ENCODE data around the gene DIO3.

The DIO3 gene

DNA sequence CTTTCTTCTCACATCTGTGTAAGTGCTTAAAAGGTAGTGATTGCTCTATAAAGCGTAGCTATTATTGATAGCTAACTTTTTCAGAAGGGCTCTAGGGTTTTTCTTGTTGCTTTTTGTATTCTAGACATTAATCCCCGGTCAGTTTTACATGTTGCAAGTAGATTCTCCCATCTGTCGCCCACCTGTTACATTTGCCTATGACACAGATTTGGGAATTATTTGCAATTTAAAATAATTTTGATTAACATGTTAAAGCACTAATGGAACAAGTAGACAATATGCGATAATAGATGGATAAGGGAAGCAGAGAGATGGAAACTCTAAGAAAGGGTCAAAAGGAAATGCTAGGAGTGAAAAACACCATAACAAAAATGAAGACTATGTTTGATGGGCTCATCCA, 44.5 kb downstream of the DIO3 start:
- in situ Hi-C loops (cut with HindIII; ENCODE audit: low sequenced_read_pairs), result no loop called here

More for the DNA sequence above, 44.5 kb downstream of the DIO3 start:
- TF ChIP-seq, protein P1, sequence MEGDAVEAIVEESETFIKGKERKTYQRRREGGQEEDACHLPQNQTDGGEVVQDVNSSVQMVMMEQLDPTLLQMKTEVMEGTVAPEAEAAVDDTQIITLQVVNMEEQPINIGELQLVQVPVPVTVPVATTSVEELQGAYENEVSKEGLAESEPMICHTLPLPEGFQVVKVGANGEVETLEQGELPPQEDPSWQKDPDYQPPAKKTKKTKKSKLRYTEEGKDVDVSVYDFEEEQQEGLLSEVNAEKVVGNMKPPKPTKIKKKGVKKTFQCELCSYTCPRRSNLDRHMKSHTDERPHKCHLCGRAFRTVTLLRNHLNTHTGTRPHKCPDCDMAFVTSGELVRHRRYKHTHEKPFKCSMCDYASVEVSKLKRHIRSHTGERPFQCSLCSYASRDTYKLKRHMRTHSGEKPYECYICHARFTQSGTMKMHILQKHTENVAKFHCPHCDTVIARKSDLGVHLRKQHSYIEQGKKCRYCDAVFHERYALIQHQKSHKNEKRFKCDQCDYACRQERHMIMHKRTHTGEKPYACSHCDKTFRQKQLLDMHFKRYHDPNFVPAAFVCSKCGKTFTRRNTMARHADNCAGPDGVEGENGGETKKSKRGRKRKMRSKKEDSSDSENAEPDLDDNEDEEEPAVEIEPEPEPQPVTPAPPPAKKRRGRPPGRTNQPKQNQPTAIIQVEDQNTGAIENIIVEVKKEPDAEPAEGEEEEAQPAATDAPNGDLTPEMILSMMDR (IDR thresholded peaks at IDR 0.05; ENCODE audit: low read depth, low read length, missing control alignments), result no peak
- DNase-seq (ENCODE audit: low read depth), result no peak
- H3K4me3 ChIP-seq (ENCODE audit: low read depth, low read length), result no peak overlapping the region
